Measurements from ENCODE around the gene NCDN. TPM values are rescaled to one million over a fixed set of nuclear protein-coding genes. Genes with fewer than 3 reads are reported as not detected.
"Not testable (repeated sequence)": the region's sequence is repeated elsewhere in the genome, so short reads cannot be mapped to it uniquely, and the experiment has no call there.

NCDN gene
- total RNA-seq, 1 experiment from 2014 or later: 26.9 TPM

GRCh38 chr1:35577071-35577998, 19.7 kb downstream of the NCDN start:
- CTCF ChIA-PET: no interaction called here
- BruUV-seq (replicated peaks): no TSS peak
- H3K27ac ChIP-seq (ENCODE audit: low read depth, low read length, poor library complexity, severe bottlenecking): no peak overlapping the region
- no peak for TF ChIP-seq EZH2 (IDR thresholded peaks at IDR 0.05; ENCODE audit: borderline replicate concordance, low read depth, low read length, poor library complexity, severe bottlenecking)
- TF ChIP-seq, protein P1, sequence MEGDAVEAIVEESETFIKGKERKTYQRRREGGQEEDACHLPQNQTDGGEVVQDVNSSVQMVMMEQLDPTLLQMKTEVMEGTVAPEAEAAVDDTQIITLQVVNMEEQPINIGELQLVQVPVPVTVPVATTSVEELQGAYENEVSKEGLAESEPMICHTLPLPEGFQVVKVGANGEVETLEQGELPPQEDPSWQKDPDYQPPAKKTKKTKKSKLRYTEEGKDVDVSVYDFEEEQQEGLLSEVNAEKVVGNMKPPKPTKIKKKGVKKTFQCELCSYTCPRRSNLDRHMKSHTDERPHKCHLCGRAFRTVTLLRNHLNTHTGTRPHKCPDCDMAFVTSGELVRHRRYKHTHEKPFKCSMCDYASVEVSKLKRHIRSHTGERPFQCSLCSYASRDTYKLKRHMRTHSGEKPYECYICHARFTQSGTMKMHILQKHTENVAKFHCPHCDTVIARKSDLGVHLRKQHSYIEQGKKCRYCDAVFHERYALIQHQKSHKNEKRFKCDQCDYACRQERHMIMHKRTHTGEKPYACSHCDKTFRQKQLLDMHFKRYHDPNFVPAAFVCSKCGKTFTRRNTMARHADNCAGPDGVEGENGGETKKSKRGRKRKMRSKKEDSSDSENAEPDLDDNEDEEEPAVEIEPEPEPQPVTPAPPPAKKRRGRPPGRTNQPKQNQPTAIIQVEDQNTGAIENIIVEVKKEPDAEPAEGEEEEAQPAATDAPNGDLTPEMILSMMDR (conservative IDR thresholded peaks at IDR 0.05; ENCODE audit: low read depth, low read length): no peak
- intact Hi-C loops (cut with micrococcal nuclease; ENCODE audit: unreplicated experiment): no loop called here
- no peaks in the 10 kb centered on the region for H3K36me3 ChIP-seq (ENCODE audit: insufficient read depth, low read length, poor library complexity, severe bottlenecking)
- POLR2A ChIA-PET (ENCODE audit: low non-redundant PET): no interaction called here
- no peaks in the 10 kb centered on the region for H3K9me3 ChIP-seq (ENCODE audit: low read depth, low read length, poor library complexity, severe bottlenecking)
- DNase-seq (ENCODE audit: low spot score): no peak
- H3K4me3 ChIP-seq (ENCODE audit: low read depth, low read length, poor library complexity, severe bottlenecking): no peak overlapping the region
- no peaks in the 10 kb centered on the region for H3K27me3 ChIP-seq (replicated peaks; ENCODE audit: insufficient read depth, low read depth, low read length, poor library complexity)
- no peaks in the 10 kb centered on the region for H3K4me1 ChIP-seq (ENCODE audit: insufficient read depth, low read length, poor library complexity, severe bottlenecking)

DNA sequence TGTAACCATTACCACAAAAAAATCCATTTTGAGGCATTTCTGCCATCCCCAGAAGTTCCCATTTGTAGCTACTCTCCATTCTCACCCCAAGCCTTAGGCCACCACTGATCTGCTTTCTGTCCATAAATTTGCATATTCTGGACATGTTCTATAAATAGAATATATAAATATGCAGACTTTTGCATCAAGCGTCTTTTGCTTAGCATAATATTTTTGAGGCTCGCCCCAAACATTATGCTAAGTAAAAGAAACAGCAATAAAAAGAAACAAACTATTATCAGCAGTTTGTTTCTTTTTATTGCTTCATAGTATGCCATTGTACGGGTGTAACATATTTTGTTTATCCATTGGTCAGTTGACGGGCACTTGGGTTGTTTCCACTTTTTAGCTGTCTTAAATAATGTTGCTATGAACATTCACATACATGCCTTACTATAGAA, 23.4 kb downstream of the NCDN start:
- BruUV-seq (replicated peaks): no TSS peak
- H3K4me3 ChIP-seq (ENCODE audit: low read depth, low read length, poor library complexity, severe bottlenecking): no peak overlapping the region
- no peak for DNase-seq (ENCODE audit: low spot score)
- H3K27ac ChIP-seq (ENCODE audit: low read depth, low read length, poor library complexity, severe bottlenecking): no peak overlapping the region
- CTCF ChIA-PET: no interaction called here
- intact Hi-C loops (cut with micrococcal nuclease; ENCODE audit: unreplicated experiment): no loop called here
- POLR2A ChIA-PET (ENCODE audit: low non-redundant PET): no interaction called here
- TF ChIP-seq, protein P1 (conservative IDR thresholded peaks at IDR 0.05; ENCODE audit: low read depth, low read length): no peak
- TF ChIP-seq EZH2 (IDR thresholded peaks at IDR 0.05; ENCODE audit: borderline replicate concordance, low read depth, low read length, poor library complexity, severe bottlenecking): no peak
- H3K4me1 ChIP-seq (ENCODE audit: insufficient read depth, low read length, poor library complexity, severe bottlenecking): no peaks in the 10 kb centered on the region
- no peaks in the 10 kb centered on the region for H3K27me3 ChIP-seq (replicated peaks; ENCODE audit: insufficient read depth, low read depth, low read length, poor library complexity)
- H3K9me3 ChIP-seq (ENCODE audit: low read depth, low read length, poor library complexity, severe bottlenecking): no peaks in the 10 kb centered on the region
- no peaks in the 10 kb centered on the region for H3K36me3 ChIP-seq (ENCODE audit: insufficient read depth, low read length, poor library complexity, severe bottlenecking)

DNA sequence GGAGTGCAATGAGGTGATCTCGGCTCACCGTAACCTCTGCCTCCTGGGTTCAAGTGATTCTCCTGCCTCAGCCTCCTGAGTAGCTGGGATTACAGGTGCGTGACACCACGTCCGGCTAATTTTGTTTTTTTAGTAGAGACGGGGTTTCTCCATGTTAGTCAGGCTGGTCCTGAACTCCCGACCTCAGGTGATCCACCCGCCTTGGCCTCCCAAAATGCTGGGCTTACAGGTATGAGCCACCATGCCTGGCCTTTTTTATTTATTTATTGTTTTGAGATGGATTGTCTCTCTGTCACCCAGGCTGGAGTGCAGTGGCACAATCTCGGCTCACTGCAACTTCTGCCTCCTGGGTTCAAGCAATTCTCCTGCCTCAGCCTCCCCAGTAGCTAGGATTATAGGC, 24.0 kb downstream of the NCDN start:
- H3K9me3 ChIP-seq (ENCODE audit: low read depth, low read length, poor library complexity, severe bottlenecking); CTCF ChIA-PET; POLR2A ChIA-PET (ENCODE audit: low non-redundant PET); H3K27me3 ChIP-seq (replicated peaks; ENCODE audit: insufficient read depth, low read depth, low read length, poor library complexity); intact Hi-C loops (cut with micrococcal nuclease; ENCODE audit: unreplicated experiment); H3K4me1 ChIP-seq (ENCODE audit: insufficient read depth, low read length, poor library complexity, severe bottlenecking); H3K36me3 ChIP-seq (ENCODE audit: insufficient read depth, low read length, poor library complexity, severe bottlenecking); H3K4me3 ChIP-seq (ENCODE audit: low read depth, low read length, poor library complexity, severe bottlenecking); H3K27ac ChIP-seq (ENCODE audit: low read depth, low read length, poor library complexity, severe bottlenecking); DNase-seq (ENCODE audit: low spot score); BruUV-seq (replicated peaks): not testable (repeated sequence)

DNA sequence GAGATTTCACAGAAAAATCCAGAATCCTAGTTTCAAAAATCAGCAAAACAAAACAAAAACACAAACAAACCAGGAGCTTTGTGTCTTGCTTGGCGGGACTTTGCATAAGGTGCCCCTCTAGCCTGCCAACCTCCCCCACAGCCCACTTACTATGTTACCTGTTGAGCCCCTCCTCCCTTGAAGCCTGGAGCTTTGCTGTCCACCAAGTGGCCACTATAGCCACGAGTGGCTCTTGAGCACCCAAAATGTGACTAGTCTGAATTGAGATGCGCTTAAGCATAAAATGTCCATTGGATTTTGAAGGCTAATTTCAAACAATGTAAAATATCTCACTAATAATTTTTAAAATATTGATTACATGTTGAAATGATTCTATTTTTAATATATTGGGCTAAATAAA, 27.7 kb downstream of the NCDN start:
- Histone ChIP-seq H3K4me1 (ENCODE audit: insufficient read depth, low read length, poor library complexity, severe bottlenecking) (no peaks in the 10 kb centered on the region), H3K9me3 (ENCODE audit: low read depth, low read length, poor library complexity, severe bottlenecking) (no peaks in the 10 kb centered on the region), H3K4me3 (ENCODE audit: low read depth, low read length, poor library complexity, severe bottlenecking) (no peak overlapping the region), H3K36me3 (ENCODE audit: insufficient read depth, low read length, poor library complexity, severe bottlenecking) (no peaks in the 10 kb centered on the region), H3K27me3 (replicated peaks; ENCODE audit: insufficient read depth, low read depth, low read length, poor library complexity) (no peaks in the 10 kb centered on the region), H3K27ac (ENCODE audit: low read depth, low read length, poor library complexity, severe bottlenecking) (no peak overlapping the region)
- DNase-seq (ENCODE audit: low spot score): no peak
- BruUV-seq (replicated peaks): no TSS peak
- TF ChIP-seq, protein P1 (conservative IDR thresholded peaks at IDR 0.05; ENCODE audit: low read depth, low read length): no peak
- no peak for TF ChIP-seq EZH2 (IDR thresholded peaks at IDR 0.05; ENCODE audit: borderline replicate concordance, low read depth, low read length, poor library complexity, severe bottlenecking)
- intact Hi-C loops (cut with micrococcal nuclease; ENCODE audit: unreplicated experiment): no loop called here
- ChIA-PET POLR2A (ENCODE audit: low non-redundant PET) (no interaction called here), CTCF (no interaction called here)

DNA sequence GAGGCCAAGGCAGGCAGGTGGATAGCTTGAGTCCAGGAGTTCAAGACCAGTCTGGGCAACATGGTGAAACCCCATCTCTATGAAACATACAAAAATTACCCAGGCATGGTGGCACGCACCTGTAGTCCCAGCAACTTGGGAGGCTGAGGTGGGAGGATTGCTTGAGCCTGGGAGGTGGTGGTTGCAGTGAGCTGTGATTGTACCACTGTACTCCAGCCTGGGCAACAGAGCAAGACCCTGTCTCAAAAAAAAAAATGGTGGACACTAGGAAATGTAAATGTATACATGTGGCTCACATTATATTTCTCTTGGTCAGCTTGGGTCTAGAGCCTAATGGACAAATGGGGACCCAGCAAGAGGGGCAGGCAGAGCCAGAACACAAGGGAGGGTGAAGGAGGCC, 28.2 kb downstream of the NCDN start:
- ChIA-PET POLR2A (ENCODE audit: low non-redundant PET) (interaction anchor here (0.5 kb wide), 1 partner anchor 57 kb away, joined by 3 read pairs; no protein-coding TSS in a partner anchor), CTCF (interaction anchor here (0.7 kb wide), 1 partner anchor 116 kb away, joined by 3 read pairs; no protein-coding TSS in a partner anchor)
- H3K27ac ChIP-seq (ENCODE audit: low read depth, low read length, poor library complexity, severe bottlenecking); H3K27me3 ChIP-seq (replicated peaks; ENCODE audit: insufficient read depth, low read depth, low read length, poor library complexity); H3K4me1 ChIP-seq (ENCODE audit: insufficient read depth, low read length, poor library complexity, severe bottlenecking); DNase-seq (ENCODE audit: low spot score); intact Hi-C loops (cut with micrococcal nuclease; ENCODE audit: unreplicated experiment); H3K4me3 ChIP-seq (ENCODE audit: low read depth, low read length, poor library complexity, severe bottlenecking); H3K36me3 ChIP-seq (ENCODE audit: insufficient read depth, low read length, poor library complexity, severe bottlenecking); BruUV-seq (replicated peaks); H3K9me3 ChIP-seq (ENCODE audit: low read depth, low read length, poor library complexity, severe bottlenecking): not testable (repeated sequence)

All from A673 (cell line).